Measurements from ENCODE around the gene FBXL7.

DNA sequence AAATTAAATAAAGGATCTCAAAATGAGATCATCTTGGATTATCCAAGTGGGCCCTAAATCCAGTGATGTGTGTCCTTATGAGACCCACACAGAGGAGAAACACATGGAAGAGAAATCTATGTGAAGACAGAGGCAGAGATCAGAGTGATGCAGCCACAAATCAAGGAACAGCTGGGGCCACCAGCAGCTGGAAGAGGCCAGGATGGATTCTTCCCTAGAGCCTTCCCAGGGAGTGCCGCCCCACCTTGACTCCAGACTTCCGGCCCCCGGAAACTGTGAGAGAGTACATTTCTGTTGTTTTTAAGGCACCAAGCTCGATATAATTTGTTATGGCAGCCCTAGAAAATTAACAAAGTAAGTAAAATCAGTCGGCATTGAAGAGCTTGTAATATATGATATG is 286.9 kb downstream of the FBXL7 start:
- TF ChIP-seq, protein P1, sequence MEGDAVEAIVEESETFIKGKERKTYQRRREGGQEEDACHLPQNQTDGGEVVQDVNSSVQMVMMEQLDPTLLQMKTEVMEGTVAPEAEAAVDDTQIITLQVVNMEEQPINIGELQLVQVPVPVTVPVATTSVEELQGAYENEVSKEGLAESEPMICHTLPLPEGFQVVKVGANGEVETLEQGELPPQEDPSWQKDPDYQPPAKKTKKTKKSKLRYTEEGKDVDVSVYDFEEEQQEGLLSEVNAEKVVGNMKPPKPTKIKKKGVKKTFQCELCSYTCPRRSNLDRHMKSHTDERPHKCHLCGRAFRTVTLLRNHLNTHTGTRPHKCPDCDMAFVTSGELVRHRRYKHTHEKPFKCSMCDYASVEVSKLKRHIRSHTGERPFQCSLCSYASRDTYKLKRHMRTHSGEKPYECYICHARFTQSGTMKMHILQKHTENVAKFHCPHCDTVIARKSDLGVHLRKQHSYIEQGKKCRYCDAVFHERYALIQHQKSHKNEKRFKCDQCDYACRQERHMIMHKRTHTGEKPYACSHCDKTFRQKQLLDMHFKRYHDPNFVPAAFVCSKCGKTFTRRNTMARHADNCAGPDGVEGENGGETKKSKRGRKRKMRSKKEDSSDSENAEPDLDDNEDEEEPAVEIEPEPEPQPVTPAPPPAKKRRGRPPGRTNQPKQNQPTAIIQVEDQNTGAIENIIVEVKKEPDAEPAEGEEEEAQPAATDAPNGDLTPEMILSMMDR (conservative IDR thresholded peaks at IDR 0.05 in 1 of 2, IDR thresholded peaks at IDR 0.05 in 1 of 2; ENCODE audit: low read depth in 1 of 2, low read length in 2 of 2) = no peak
- no peak for TF ChIP-seq EZH2 (IDR thresholded peaks at IDR 0.05; ENCODE audit: low read length, missing control alignments)

Data from fibroblast of lung (primary cell).